NCI-H345 treated with DMSO at 0.1 percent for 48 hours (cell line): Measurements from ENCODE around the gene NPY2R.

Source experiments
- DNase-seq: peaks from one replicate; lab custom pipeline; 2025; ENCODE audit not compliant: unreplicated experiment; lab: John Stamatoyannopoulos, UW

The NPY2R gene

GRCh38 chr4:155248002-155248896 is 39.8 kb downstream of the NPY2R start:
- DNase-seq, result no peak

- no peak for DNase-seq
Measured at GRCh38 chr4:155249016-155249566, 40.7 kb downstream of the NPY2R start.

GRCh38 chr4:155252327-155252726 is 43.9 kb downstream of the NPY2R start:
- DNase-seq, result no peak

- no peak for DNase-seq
Measured at GRCh38 chr4:155263480-155263879, 55.0 kb downstream of the NPY2R start.

- no peak for DNase-seq
Measured at GRCh38 chr4:155265113-155265512, 56.7 kb downstream of the NPY2R start.
